NCI-H1092 (cell line): ENCODE results near the gene BTG4.

Source experiments
- DNase-seq: peaks from one replicate; lab custom pipeline; 2025; lab: John Stamatoyannopoulos, UW

The BTG4 gene

GRCh38 chr11:111454561-111455192 lies 57.5 kb downstream of the BTG4 start:
- peak; percentile 41 for DNase-seq

- DNase-seq: no peak
Measured at GRCh38 chr11:111452817-111453552, 59.2 kb downstream of the BTG4 start.

GRCh38 chr11:111452146-111452545 lies 60.0 kb downstream of the BTG4 start:
- DNase-seq: no peak

- no peak for DNase-seq
Measured at GRCh38 chr11:111450480-111451320, 61.5 kb downstream of the BTG4 start.

- DNase-seq: no peak
Measured at GRCh38 chr11:111449696-111450479, 62.3 kb downstream of the BTG4 start.

- no peak for DNase-seq
Measured at GRCh38 chr11:111448831-111449557, 63.2 kb downstream of the BTG4 start.

GRCh38 chr11:111448414-111448813 lies 63.8 kb downstream of the BTG4 start:
- DNase-seq: no peak

GRCh38 chr11:111447931-111448330 lies 64.3 kb downstream of the BTG4 start:
- DNase-seq: no peak

GRCh38 chr11:111447112-111447471 lies 65.1 kb downstream of the BTG4 start:
- no peak for DNase-seq

- peak; percentile 87 for DNase-seq
Measured at GRCh38 chr11:111446404-111447111, 65.6 kb downstream of the BTG4 start.

GRCh38 chr11:111445586-111445985 lies 66.6 kb downstream of the BTG4 start:
- DNase-seq: no peak
